H9 (cell line): ENCODE results near the gene RBFOX1. TPM values are rescaled to one million over a fixed set of nuclear protein-coding genes. Genes with fewer than 3 reads are reported as not detected.

Experiments used
- DNase-seq: peaks from one replicate; pipeline ENCODE4 v3.0.0-alpha.2; 2017
- H2AFZ ChIP-seq: one replicate; pipeline ENCODE4 v1.6.1; 2013; ENCODE audit warnings: mild to moderate bottlenecking, low read length, control low read depth, moderate library complexity
- H2AK5ac ChIP-seq: 2 replicates; pipeline ENCODE4 v1.6.1; 2013; ENCODE audit warnings: low read length, control low read depth, mixed read lengths; ENCODE audit not compliant: insufficient read length
- H2BK120ac ChIP-seq: one replicate; pipeline ENCODE4 v1.6.1; 2013; ENCODE audit warnings: low read depth, mild to moderate bottlenecking, low read length, control low read depth, inconsistent platforms; ENCODE audit not compliant: poor library complexity, severe bottlenecking
- H2BK12ac ChIP-seq: 2 replicates; pipeline ENCODE4 v1.6.1; 2013; ENCODE audit warnings: low read length, control low read depth, mixed read lengths, low read depth; ENCODE audit not compliant: insufficient read length
- H2BK15ac ChIP-seq: 2 replicates; pipeline ENCODE4 v1.6.1; 2013; ENCODE audit warnings: low read depth, low read length, control low read depth
- H2BK20ac ChIP-seq: one replicate; pipeline ENCODE4 v1.6.1; 2013; ENCODE audit warnings: low read depth, mild to moderate bottlenecking, low read length, control low read depth, inconsistent platforms; ENCODE audit not compliant: poor library complexity, severe bottlenecking
- H2BK5ac ChIP-seq: 2 replicates; pipeline ENCODE4 v1.6.1; 2013; ENCODE audit warnings: low read length, control low read depth, mixed read lengths; ENCODE audit not compliant: insufficient read length
- H3K14ac ChIP-seq: 2 replicates; pipeline ENCODE4 v1.6.1; 2013; ENCODE audit warnings: low read length, control low read depth; ENCODE audit not compliant: insufficient read depth
- H3K18ac ChIP-seq: 2 replicates; pipeline ENCODE4 v1.6.1; 2013; ENCODE audit warnings: low read depth, mild to moderate bottlenecking, mixed read lengths, low read length, control low read depth; ENCODE audit not compliant: insufficient read length
- H3K23ac ChIP-seq: 2 replicates; pipeline ENCODE4 v1.6.1; 2013; ENCODE audit warnings: low read length, control low read depth, mixed read lengths, low read depth; ENCODE audit not compliant: insufficient read length
- H3K23me2 ChIP-seq: 2 replicates; pipeline ENCODE4 v1.6.1; 2013; ENCODE audit warnings: low read depth, mild to moderate bottlenecking, mixed read lengths, low read length, control low read depth; ENCODE audit not compliant: insufficient read length, poor library complexity, severe bottlenecking
- H3K27ac ChIP-seq: 2 replicates; pipeline ENCODE4 v1.5.1; 2013; ENCODE audit warnings: low read length, control low read depth, mixed read lengths, low read depth; ENCODE audit not compliant: insufficient read length
- H3K27me3 ChIP-seq: 2 replicates; pipeline ENCODE4 v1.6.1; 2013; ENCODE audit warnings: low read length, control low read depth, inconsistent platforms; ENCODE audit not compliant: insufficient read depth
- H3K4ac ChIP-seq: 2 replicates; pipeline ENCODE4 v1.6.1; 2013; ENCODE audit warnings: low read depth, mild to moderate bottlenecking, control low read depth, inconsistent platforms, low read length, moderate library complexity
- H3K4me1 ChIP-seq: 2 replicates; pipeline ENCODE4 v1.6.1; 2013; ENCODE audit warnings: low read length, control low read depth, inconsistent platforms; ENCODE audit not compliant: insufficient read depth
- H3K4me2 ChIP-seq: 2 replicates; pipeline ENCODE4 v1.6.1; 2013; ENCODE audit warnings: low read length, control low read depth, mixed read lengths; ENCODE audit not compliant: insufficient read length, insufficient read depth
- H3K56ac ChIP-seq: 2 replicates; pipeline ENCODE4 v1.6.1; 2013; ENCODE audit warnings: low read depth, mild to moderate bottlenecking, mixed read lengths, low read length, control low read depth; ENCODE audit not compliant: insufficient read length
- H3K79me1 ChIP-seq: 2 replicates; pipeline ENCODE4 v1.6.1; 2013; ENCODE audit warnings: low read depth, mild to moderate bottlenecking, moderate library complexity, low read length, control low read depth, inconsistent platforms; ENCODE audit not compliant: insufficient read depth, poor library complexity, severe bottlenecking
- H3K79me2 ChIP-seq: 2 replicates; pipeline ENCODE4 v1.6.1; 2013; ENCODE audit warnings: low read length, control low read depth, inconsistent platforms; ENCODE audit not compliant: insufficient read depth
- H3K9ac ChIP-seq: 2 replicates; pipeline ENCODE4 v1.6.1; 2013; ENCODE audit warnings: low read length, control low read depth, mixed read lengths; ENCODE audit not compliant: insufficient read length; ENCODE audit errors: extremely low read depth
- H3K9me3 ChIP-seq: one replicate; pipeline ENCODE4 v1.6.1; 2013; ENCODE audit warnings: low read depth, low read length, inconsistent platforms; ENCODE audit not compliant: control insufficient read depth
- H3T11ph ChIP-seq: one replicate; pipeline ENCODE4 v1.6.1; 2013; ENCODE audit warnings: mild to moderate bottlenecking, low read length, control low read depth, inconsistent platforms
- H4K20me1 ChIP-seq: one replicate; pipeline ENCODE4 v1.6.1; 2013; ENCODE audit not compliant: control insufficient read depth, insufficient read length, insufficient read depth
- H4K5ac ChIP-seq: 2 replicates; pipeline ENCODE4 v1.6.1; 2013; ENCODE audit warnings: low read depth, mild to moderate bottlenecking, mixed read lengths, low read length, control low read depth; ENCODE audit not compliant: insufficient read length
- H4K8ac ChIP-seq: replicated peaks from 2 replicates; pipeline ENCODE4 v1.6.1; 2013; ENCODE audit warnings: low read length, control low read depth, mixed read lengths, low read depth; ENCODE audit not compliant: insufficient read length
- H4K91ac ChIP-seq: 2 replicates; pipeline ENCODE4 v1.6.1; 2013; ENCODE audit warnings: low read depth, mild to moderate bottlenecking, moderate library complexity, mixed read lengths, low read length, control low read depth; ENCODE audit not compliant: insufficient read length
- H3K27ac Mint-ChIP-seq, 3 experiments: 2 replicates in 2 of 3; 3 replicates in 1 of 3; pipeline ENCODE4 v1.8.0; 2020 to 2021; ENCODE audit warnings: mixed read lengths in 3 of 3, mild to moderate bottlenecking in 1 of 3, moderate library complexity in 1 of 3
- H3K27me3 Mint-ChIP-seq: 2 replicates; pipeline ENCODE4 v1.8.0; 2021; ENCODE audit warnings: low read depth, mild to moderate bottlenecking, moderate library complexity, mixed read lengths
- H3K36me3 Mint-ChIP-seq, 3 experiments: 2 replicates in 2 of 3; 3 replicates in 1 of 3; pipeline ENCODE4 v1.8.0; 2020 to 2021; ENCODE audit warnings: low read depth in 3 of 3, mixed read lengths in 3 of 3; ENCODE audit not compliant: insufficient read depth in 1 of 3
- H3K4me1 Mint-ChIP-seq, 2 experiments: 2 replicates each; pipeline ENCODE4 v1.8.0; 2020; ENCODE audit warnings: mixed read lengths in 2 of 2
- H3K4me3 Mint-ChIP-seq, 2 experiments: 2 replicates in 1 of 2; 3 replicates in 1 of 2; pipeline ENCODE4 v1.8.0; 2020 to 2021; ENCODE audit warnings: mild to moderate bottlenecking in 2 of 2, mixed read lengths in 2 of 2, moderate library complexity in 1 of 2
- H3K9me3 Mint-ChIP-seq, 2 experiments: 2 replicates in 1 of 2; 3 replicates in 1 of 2; pipeline ENCODE4 v1.8.0; 2020; ENCODE audit warnings: mild to moderate bottlenecking in 2 of 2, mixed read lengths in 2 of 2, moderate library complexity in 1 of 2
- WGBS: extraction: QIAGEN DNeasy Blood & Tissue Kit; methylation state at CpG from one replicate; pipeline ENCODE4 v1.1.7; 2013; ENCODE audit warnings: missing lambda C conversion rate, low lambda C conversion rate, mixed read lengths; ENCODE audit not compliant: insufficient read length; ENCODE audit errors: extremely low coverage; 5-methylcytosine and 5-hydroxymethylcytosine counted together
- total RNA-seq: library from RNA; stranded (reverse); gene quantifications from 2 replicates; pipeline ENCODE4 v1.2.1, GENCODE V29; 2021
- TF ChIP-seq, protein P1 (sequence below): fragments of 200-600 bp; sonication (generic); conservative IDR thresholded peaks from 3 replicates; pipeline ENCODE4 v1.8.0; 2021; ENCODE audit warnings: antibody characterized with exemption, mild to moderate bottlenecking

Gene RBFOX1
- total RNA-seq, 1 experiment from 2014 or later = 2.0 TPM

DNA sequence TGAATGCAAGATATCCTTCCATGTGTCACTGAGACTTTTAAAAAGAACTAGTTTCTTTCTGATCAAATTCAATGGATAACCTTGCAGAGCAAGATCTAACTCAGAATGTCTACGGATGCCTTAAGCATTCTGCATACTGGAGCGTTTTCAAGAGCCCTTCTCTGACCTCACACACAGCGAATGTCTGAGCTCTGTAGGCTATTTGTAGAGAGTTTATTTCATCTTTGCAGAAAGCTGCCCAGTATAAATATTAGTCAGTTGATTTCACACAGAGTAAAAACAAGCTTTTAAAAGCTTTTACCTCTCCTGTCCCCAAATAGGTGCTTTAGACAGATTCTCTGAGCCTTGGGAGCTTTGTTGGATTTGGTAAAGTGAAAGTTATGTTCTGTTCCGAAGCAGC is 165.0 kb downstream of the RBFOX1 start:
- Histone ChIP-seq H3K4me1 (no peaks in the 10 kb centered on the region), H2BK20ac (no peak overlapping the region), H3K27me3 (no peaks in the 10 kb centered on the region), H3T11ph (no peak overlapping the region), H3K4ac (no peak overlapping the region), H4K20me1 (no peaks in the 10 kb centered on the region), H2BK15ac (no peak overlapping the region), H2BK12ac (no peak overlapping the region), H2AFZ (no peak overlapping the region), H2BK5ac (no peak overlapping the region), H3K79me2 (no peaks in the 10 kb centered on the region), H2AK5ac (no peak overlapping the region), H3K79me1 (no peaks in the 10 kb centered on the region), H3K4me2 (no peak overlapping the region), H4K91ac (no peak overlapping the region), H3K27ac (no peak overlapping the region), H3K56ac (no peak overlapping the region), H3K18ac (no peak overlapping the region), H3K9ac (no peak overlapping the region), H3K9me3 (no peaks in the 10 kb centered on the region), H3K23me2 (no peaks in the 10 kb centered on the region), H3K23ac (no peak overlapping the region), H2BK120ac (no peak overlapping the region), H4K8ac (no peak overlapping the region), H4K5ac (no peak overlapping the region), H3K14ac (no peak overlapping the region)
- no CpG with 5 or more reads among the region's 4 CpGs for WGBS
- DNase-seq = no peak
- H3K4me1 Mint-ChIP-seq = peaks cover 6 to 8% of the 10 kb centered on the region in 2 experiments; a peak in 3 of 4 replicates
- H3K27me3 Mint-ChIP-seq = peaks cover 7% of the 10 kb centered on the region; the same call in 1 of the 2 replicates
- no peaks in the 10 kb centered on the region for H3K36me3 Mint-ChIP-seq
- H3K9me3 Mint-ChIP-seq = no peaks in the 10 kb centered on the region
- H3K27ac Mint-ChIP-seq = no peak overlapping the region
- no peak overlapping the region for H3K4me3 Mint-ChIP-seq
- TF ChIP-seq, protein P1, sequence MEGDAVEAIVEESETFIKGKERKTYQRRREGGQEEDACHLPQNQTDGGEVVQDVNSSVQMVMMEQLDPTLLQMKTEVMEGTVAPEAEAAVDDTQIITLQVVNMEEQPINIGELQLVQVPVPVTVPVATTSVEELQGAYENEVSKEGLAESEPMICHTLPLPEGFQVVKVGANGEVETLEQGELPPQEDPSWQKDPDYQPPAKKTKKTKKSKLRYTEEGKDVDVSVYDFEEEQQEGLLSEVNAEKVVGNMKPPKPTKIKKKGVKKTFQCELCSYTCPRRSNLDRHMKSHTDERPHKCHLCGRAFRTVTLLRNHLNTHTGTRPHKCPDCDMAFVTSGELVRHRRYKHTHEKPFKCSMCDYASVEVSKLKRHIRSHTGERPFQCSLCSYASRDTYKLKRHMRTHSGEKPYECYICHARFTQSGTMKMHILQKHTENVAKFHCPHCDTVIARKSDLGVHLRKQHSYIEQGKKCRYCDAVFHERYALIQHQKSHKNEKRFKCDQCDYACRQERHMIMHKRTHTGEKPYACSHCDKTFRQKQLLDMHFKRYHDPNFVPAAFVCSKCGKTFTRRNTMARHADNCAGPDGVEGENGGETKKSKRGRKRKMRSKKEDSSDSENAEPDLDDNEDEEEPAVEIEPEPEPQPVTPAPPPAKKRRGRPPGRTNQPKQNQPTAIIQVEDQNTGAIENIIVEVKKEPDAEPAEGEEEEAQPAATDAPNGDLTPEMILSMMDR = no peak
